GM10266 (cell line): Measurements from ENCODE around the gene PNKD.
A peak's percentile ranks its signal among the peaks of the same experiment; 100 is the strongest.

ENCODE experiments used
- DNase-seq: peaks from one replicate; pipeline ENCODE4 v3.0.0; 2012; ENCODE audit errors: extremely low spot score
- CTCF ChIP-seq: IDR thresholded peaks from 2 replicates; pipeline ENCODE4 v1.5.1; 2012; ENCODE audit warnings: mild to moderate bottlenecking, low read depth; ENCODE audit not compliant: control insufficient read depth, insufficient read depth; ENCODE audit errors: missing control alignments

Gene PNKD

GRCh38 chr2:218269900-218270720, at the start of gene PNKD, which contains the start of gene AAMP:
PNKD (plus strand) TSS chr2:218270519; CDS start chr2:218270536, 17 bp downstream.
AAMP (minus strand) TSS chr2:218270137; CDS start chr2:218270086, 51 bp downstream.
- TF ChIP-seq CTCF: peak; percentile 40
- peak; percentile 98 for DNase-seq

GRCh38 chr2:218221000-218221399, 49.3 kb upstream of the PNKD start:
- no peak for TF ChIP-seq CTCF
- DNase-seq: no peak

GRCh38 chr2:218223046-218223445, 47.3 kb upstream of the PNKD start:
- TF ChIP-seq CTCF: no peak
- DNase-seq: no peak

- no peak for TF ChIP-seq CTCF
- DNase-seq: no peak
These were observed 46.1 kb upstream of the PNKD start for GRCh38 chr2:218224186-218224585.

- no peak for TF ChIP-seq CTCF
These were observed 43.4 kb upstream of the PNKD start for GRCh38 chr2:218226903-218227302.

GRCh38 chr2:218228366-218229090, 41.8 kb upstream of the PNKD start:
- no peak for DNase-seq
- TF ChIP-seq CTCF: no peak

More at GRCh38 chr2:218226903-218227302, 43.4 kb upstream of the PNKD start:
- no peak for DNase-seq

- peak; percentile 66 for DNase-seq
- no peak for TF ChIP-seq CTCF
These were observed 41.1 kb upstream of the PNKD start for GRCh38 chr2:218229239-218229638.
